Measurements from ENCODE around the gene PCSK4.

The PCSK4 gene

GRCh38 chr19:1449467-1450442, 40.4 kb downstream of the PCSK4 start, which contains the start of gene APC2 (continued):
- TF ChIP-seq ZNF521 (tag by site-specific recombination; IDR thresholded peaks at IDR 0.05), result no peak
- no peak for TF ChIP-seq ZNF138 (tag by site-specific recombination; IDR thresholded peaks at IDR 0.05; ENCODE audit: borderline replicate concordance)
- no peak for TF ChIP-seq ZNF48 (tag by site-specific recombination; IDR thresholded peaks at IDR 0.05)
- TF ChIP-seq HOXC10 (CRISPR knock-in tag; IDR thresholded peaks at IDR 0.05), result no peak
- no peak for TF ChIP-seq ZSCAN30 (tag by site-specific recombination; IDR thresholded peaks at IDR 0.05)
- TF ChIP-seq SETDB1 (IDR thresholded peaks at IDR 0.05; ENCODE audit: insufficient read length, low read length), result no peak
- peak; percentile 65 for TF ChIP-seq GLIS1 (tag by site-specific recombination; IDR thresholded peaks at IDR 0.05)
- TF ChIP-seq ZNF404 (tag by site-specific recombination; IDR thresholded peaks at IDR 0.05), result no peak
- TF ChIP-seq ZBTB10 (tag by site-specific recombination; IDR thresholded peaks at IDR 0.05), result peak; percentile 57; the same call in 1 of the 2 replicates
- no peak for TF ChIP-seq ZNF664 (tag by site-specific recombination; IDR thresholded peaks at IDR 0.05)
- TF ChIP-seq GFI1B (tag by site-specific recombination; IDR thresholded peaks at IDR 0.05), result no peak
- TF ChIP-seq ZNF433 (tag by site-specific recombination; IDR thresholded peaks at IDR 0.05; ENCODE audit: low read depth), result no peak
- no peak for TF ChIP-seq ZNF514 (tag by site-specific recombination; IDR thresholded peaks at IDR 0.05)
- no peak for TF ChIP-seq ZNF140 (tag by site-specific recombination; IDR thresholded peaks at IDR 0.05)
- no peak for TF ChIP-seq ZNF350 (tag by site-specific recombination; IDR thresholded peaks at IDR 0.05)
- TF ChIP-seq KLF17 (tag by site-specific recombination; IDR thresholded peaks at IDR 0.05), result 0 out of 2 replicates have a peak, but pooled peaks have one; percentile 18
- TF ChIP-seq ZNF600 (tag by site-specific recombination; IDR thresholded peaks at IDR 0.05), result peak; percentile 52; the same call in 1 of the 2 replicates
- TF ChIP-seq, protein P1, sequence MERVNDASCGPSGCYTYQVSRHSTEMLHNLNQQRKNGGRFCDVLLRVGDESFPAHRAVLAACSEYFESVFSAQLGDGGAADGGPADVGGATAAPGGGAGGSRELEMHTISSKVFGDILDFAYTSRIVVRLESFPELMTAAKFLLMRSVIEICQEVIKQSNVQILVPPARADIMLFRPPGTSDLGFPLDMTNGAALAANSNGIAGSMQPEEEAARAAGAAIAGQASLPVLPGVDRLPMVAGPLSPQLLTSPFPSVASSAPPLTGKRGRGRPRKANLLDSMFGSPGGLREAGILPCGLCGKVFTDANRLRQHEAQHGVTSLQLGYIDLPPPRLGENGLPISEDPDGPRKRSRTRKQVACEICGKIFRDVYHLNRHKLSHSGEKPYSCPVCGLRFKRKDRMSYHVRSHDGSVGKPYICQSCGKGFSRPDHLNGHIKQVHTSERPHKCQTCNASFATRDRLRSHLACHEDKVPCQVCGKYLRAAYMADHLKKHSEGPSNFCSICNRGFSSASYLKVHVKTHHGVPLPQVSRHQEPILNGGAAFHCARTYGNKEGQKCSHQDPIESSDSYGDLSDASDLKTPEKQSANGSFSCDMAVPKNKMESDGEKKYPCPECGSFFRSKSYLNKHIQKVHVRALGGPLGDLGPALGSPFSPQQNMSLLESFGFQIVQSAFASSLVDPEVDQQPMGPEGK (tag by site-specific recombination; IDR thresholded peaks at IDR 0.05), result peak; percentile 94
- TF ChIP-seq ZNF302 (tag by site-specific recombination; IDR thresholded peaks at IDR 0.05; ENCODE audit: low read depth), result no peak
- TF ChIP-seq KLF9 (tag by site-specific recombination; IDR thresholded peaks at IDR 0.05; ENCODE audit: low read depth), result no peak
- TF ChIP-seq ZNF776 (tag by site-specific recombination; IDR thresholded peaks at IDR 0.05; ENCODE audit: borderline replicate concordance), result no peak
- no peak for TF ChIP-seq ZNF785 (tag by site-specific recombination; IDR thresholded peaks at IDR 0.05)
- no peak for TF ChIP-seq AEBP2 (tag by site-specific recombination; IDR thresholded peaks at IDR 0.05; ENCODE audit: borderline replicate concordance)
- no peak for TF ChIP-seq ZNF548 (tag by site-specific recombination; IDR thresholded peaks at IDR 0.05)
- TF ChIP-seq ZNF561 (tag by site-specific recombination; IDR thresholded peaks at IDR 0.05; ENCODE audit: borderline replicate concordance), result peak; percentile 42; the same call in 1 of the 2 replicates
- no peak for TF ChIP-seq ZNF571 (tag by site-specific recombination; IDR thresholded peaks at IDR 0.05)
- TF ChIP-seq SALL2 (tag by site-specific recombination; IDR thresholded peaks at IDR 0.05; ENCODE audit: borderline replicate concordance), result no peak
- TF ChIP-seq ATF2 (tag by site-specific recombination; IDR thresholded peaks at IDR 0.05; ENCODE audit: low read depth), result no peak
- no peak for TF ChIP-seq ZNF23 (tag by site-specific recombination; IDR thresholded peaks at IDR 0.05; ENCODE audit: borderline replicate concordance)
- TF ChIP-seq ZNF211 (tag by site-specific recombination; IDR thresholded peaks at IDR 0.05; ENCODE audit: low read depth), result no peak
- TF ChIP-seq PRDM1 (tag by site-specific recombination; IDR thresholded peaks at IDR 0.05), result no peak
- no peak for TF ChIP-seq ZNF2 (tag by site-specific recombination; IDR thresholded peaks at IDR 0.05)

All from HEK293 (cell line).